ENCODE results near the gene SLC66A3. TPM values are rescaled to one million over a fixed set of nuclear protein-coding genes. Genes with fewer than 3 reads are reported as not detected.

The SLC66A3 gene
- 54.9 and 64.4 TPM in 2 replicates for polyA plus RNA-seq (2011; rRNA removed)
- 22.8 and 33.8 TPM in 2 replicates for polyA minus RNA-seq (2011; rRNA and poly(A)+ RNA removed)

GRCh38 chr2:11155381-11156035 lies at the start of gene SLC66A3:
SLC66A3 (plus strand) TSS chr2:11155467; CDS start chr2:11155547, 80 bp downstream.
- peaks cover 1% of the 10 kb centered on the region; the same call in 1 of the 2 replicates for H3K36me3 ChIP-seq (ENCODE audit: control insufficient read depth, insufficient read depth, low read length)
- H3K4me3 ChIP-seq (ENCODE audit: low read depth, low read length) = peak within 1 kb of the TSS; percentile 66
- TF ChIP-seq CTCF (IDR thresholded peaks at IDR 0.05; ENCODE audit: insufficient read depth, low read depth, low read length) = no peak
- DNase-seq (ENCODE audit: low read depth) = peak; percentile 47
- POLR2A ChIA-PET = interaction anchor here (0.6 to 1.3 kb wide), 2 partner anchors 189 to 343 kb away, joined by 3 read pairs; partner anchors contain the start of gene ROCK2
- H3K27me3 ChIP-seq (ENCODE audit: control insufficient read depth, insufficient read depth, low read length) = peaks cover 4% of the 10 kb centered on the region
- CTCF ChIA-PET = interaction anchor here (1.0 to 1.6 kb wide), 2 partner anchors 23 to 429 kb away, joined by 3 to 5 read pairs; a partner anchor contains a TSS

- H3K27me3 ChIP-seq (ENCODE audit: control insufficient read depth, insufficient read depth, low read length) = peaks cover 2% of the 10 kb centered on the region; the same call in 1 of the 2 replicates
- POLR2A ChIA-PET = no interaction called here
- H3K4me3 ChIP-seq (ENCODE audit: low read depth, low read length) = no peak overlapping the region
- CTCF ChIA-PET = interaction anchor here (1.0 to 2.6 kb wide), 2 partner anchors 15 to 277 kb away, joined by 4 to 9 read pairs; no protein-coding TSS in a partner anchor
- DNase-seq (ENCODE audit: low read depth) = no peak
- H3K36me3 ChIP-seq (ENCODE audit: control insufficient read depth, insufficient read depth, low read length) = no peaks in the 10 kb centered on the region
- no peak for TF ChIP-seq CTCF (IDR thresholded peaks at IDR 0.05; ENCODE audit: insufficient read depth, low read depth, low read length)
Measured at GRCh38 chr2:11109002-11109401, 46.3 kb upstream of the SLC66A3 start.

GRCh38 chr2:11112870-11113428 lies 42.3 kb upstream of the SLC66A3 start:
- DNase-seq (ENCODE audit: low read depth) = no peak
- ChIA-PET POLR2A (no interaction called here), CTCF (interaction anchor here (0.7 kb wide), 1 partner anchor 281 kb away, joined by 3 read pairs; no protein-coding TSS in a partner anchor)
- H3K27me3 ChIP-seq (ENCODE audit: control insufficient read depth, insufficient read depth, low read length) = peaks cover 2% of the 10 kb centered on the region; the same call in 1 of the 2 replicates
- H3K4me3 ChIP-seq (ENCODE audit: low read depth, low read length) = no peak overlapping the region
- no peak for TF ChIP-seq CTCF (IDR thresholded peaks at IDR 0.05; ENCODE audit: insufficient read depth, low read depth, low read length)
- H3K36me3 ChIP-seq (ENCODE audit: control insufficient read depth, insufficient read depth, low read length) = no peaks in the 10 kb centered on the region

GRCh38 chr2:11117776-11118175 lies 37.5 kb upstream of the SLC66A3 start:
- no peak for DNase-seq (ENCODE audit: low read depth)
- Histone ChIP-seq H3K4me3 (ENCODE audit: low read depth, low read length) (no peak overlapping the region), H3K36me3 (ENCODE audit: control insufficient read depth, insufficient read depth, low read length) (no peaks in the 10 kb centered on the region), H3K27me3 (ENCODE audit: control insufficient read depth, insufficient read depth, low read length) (peaks cover 2% of the 10 kb centered on the region; the same call in 1 of the 2 replicates)
- ChIA-PET CTCF (interaction anchor here (1.2 to 17.6 kb wide), 2 partner anchors 15 to 284 kb away, joined by 4 to 421 read pairs; a partner anchor contains a TSS), POLR2A (no interaction called here)
- no peak for TF ChIP-seq CTCF (IDR thresholded peaks at IDR 0.05; ENCODE audit: insufficient read depth, low read depth, low read length)

- H3K36me3 ChIP-seq (ENCODE audit: control insufficient read depth, insufficient read depth, low read length) = no peaks in the 10 kb centered on the region
- ChIA-PET CTCF (interaction anchor here (17.6 kb wide), 1 partner anchor 285 kb away, joined by 421 read pairs; no protein-coding TSS in a partner anchor), POLR2A (no interaction called here)
- H3K4me3 ChIP-seq (ENCODE audit: low read depth, low read length) = no peak overlapping the region
- no peaks in the 10 kb centered on the region; the same call in 1 of the 2 replicates for H3K27me3 ChIP-seq (ENCODE audit: control insufficient read depth, insufficient read depth, low read length)
- TF ChIP-seq CTCF (IDR thresholded peaks at IDR 0.05; ENCODE audit: insufficient read depth, low read depth, low read length) = no peak
- no peak for DNase-seq (ENCODE audit: low read depth)
Measured at GRCh38 chr2:11118761-11119160, 36.5 kb upstream of the SLC66A3 start.
